Measurements from ENCODE around the gene MCF2L2.

The MCF2L2 gene

DNA sequence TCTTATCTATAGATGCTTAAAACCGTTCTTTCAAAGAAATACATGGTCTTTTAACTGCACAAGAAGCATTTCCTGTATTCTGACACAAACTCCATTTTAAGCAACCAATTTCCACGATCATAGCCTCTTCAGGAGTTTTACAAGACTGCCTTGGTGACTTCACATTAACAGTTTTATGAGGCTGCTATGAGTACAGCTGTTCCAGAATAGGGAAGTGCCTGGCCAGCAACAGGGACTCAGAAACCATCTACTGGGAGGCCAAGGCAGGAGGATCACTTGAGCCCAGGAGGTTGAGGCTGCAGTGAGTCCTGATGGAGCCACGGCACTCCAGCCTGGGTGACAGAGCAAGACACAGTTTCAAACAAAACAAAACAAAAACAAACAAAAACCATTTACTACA, 96.9 kb downstream of the MCF2L2 start:
- TF ChIP-seq TAF1 (IDR thresholded peaks at IDR 0.05; ENCODE audit: borderline replicate concordance, insufficient read depth, low read length) (no peak), SIN3A (IDR thresholded peaks at IDR 0.05; ENCODE audit: borderline replicate concordance, insufficient read depth, low read length) (no peak), REST (IDR thresholded peaks at IDR 0.05; ENCODE audit: insufficient read depth in 1 of 2, low read depth in 2 of 2, low read length in 2 of 2) (no peak)

- TF ChIP-seq SIN3A (IDR thresholded peaks at IDR 0.05; ENCODE audit: borderline replicate concordance, insufficient read depth, low read length): no peak
- TF ChIP-seq REST (IDR thresholded peaks at IDR 0.05; ENCODE audit: insufficient read depth in 1 of 2, low read depth in 2 of 2, low read length in 2 of 2): no peak
- TF ChIP-seq POLR2AphosphoS5 (IDR thresholded peaks at IDR 0.05; ENCODE audit: low read depth, low read length): no peak
- no peak for TF ChIP-seq FOXP2 (optimal IDR thresholded peaks at IDR 0.05; ENCODE audit: borderline replicate concordance, extremely low read depth, extremely low read length, insufficient read depth)
- TF ChIP-seq TAF1 (IDR thresholded peaks at IDR 0.05; ENCODE audit: borderline replicate concordance, insufficient read depth, low read length): no peak
These were observed 97.5 kb downstream of the MCF2L2 start for GRCh38 chr3:183330881-183331280.

DNA sequence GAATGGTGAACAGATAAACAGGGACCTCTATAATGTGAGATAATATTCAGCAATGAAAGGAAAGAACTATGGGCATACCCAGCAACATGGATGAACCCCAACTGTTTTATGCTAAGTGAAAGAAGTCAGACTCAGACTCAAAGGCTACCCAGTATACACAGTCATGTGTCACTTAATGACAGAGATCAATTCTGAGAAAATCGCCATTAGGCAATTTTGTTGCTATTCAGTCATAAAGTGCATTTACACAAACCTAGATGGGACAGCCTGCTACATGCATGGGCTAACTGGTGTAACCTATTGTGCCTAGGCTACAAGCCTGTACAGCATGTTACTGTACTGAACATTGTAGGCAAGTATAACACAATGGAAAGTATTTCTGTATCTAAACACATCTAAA, 98.9 kb downstream of the MCF2L2 start:
- no peak for TF ChIP-seq POLR2AphosphoS5 (IDR thresholded peaks at IDR 0.05; ENCODE audit: low read depth, low read length)
- no peak for TF ChIP-seq TAF1 (IDR thresholded peaks at IDR 0.05; ENCODE audit: borderline replicate concordance, insufficient read depth, low read length)
- TF ChIP-seq REST (IDR thresholded peaks at IDR 0.05; ENCODE audit: insufficient read depth in 1 of 2, low read depth in 2 of 2, low read length in 2 of 2): no peak

GRCh38 chr3:183328823-183329222, 99.6 kb downstream of the MCF2L2 start:
- TF ChIP-seq SIN3A (IDR thresholded peaks at IDR 0.05; ENCODE audit: borderline replicate concordance, insufficient read depth, low read length): no peak
- no peak for TF ChIP-seq FOXP2 (optimal IDR thresholded peaks at IDR 0.05; ENCODE audit: borderline replicate concordance, extremely low read depth, extremely low read length, insufficient read depth)
- no peak for TF ChIP-seq REST (IDR thresholded peaks at IDR 0.05; ENCODE audit: insufficient read depth in 1 of 2, low read depth in 2 of 2, low read length in 2 of 2)
- TF ChIP-seq POLR2AphosphoS5 (IDR thresholded peaks at IDR 0.05; ENCODE audit: low read depth, low read length): no peak
- TF ChIP-seq TAF1 (IDR thresholded peaks at IDR 0.05; ENCODE audit: borderline replicate concordance, insufficient read depth, low read length): no peak

- TF ChIP-seq FOXP2 (optimal IDR thresholded peaks at IDR 0.05; ENCODE audit: borderline replicate concordance, extremely low read depth, extremely low read length, insufficient read depth) (no peak), REST (IDR thresholded peaks at IDR 0.05; ENCODE audit: insufficient read depth in 1 of 2, low read depth in 2 of 2, low read length in 2 of 2) (no peak), SIN3A (IDR thresholded peaks at IDR 0.05; ENCODE audit: borderline replicate concordance, insufficient read depth, low read length) (no peak), TAF1 (IDR thresholded peaks at IDR 0.05; ENCODE audit: borderline replicate concordance, insufficient read depth, low read length) (no peak), POLR2AphosphoS5 (IDR thresholded peaks at IDR 0.05; ENCODE audit: low read depth, low read length) (no peak)
These were observed 100.3 kb downstream of the MCF2L2 start for GRCh38 chr3:183328164-183328563.

Data from PFSK-1 (cell line).